Stromal cell of bone marrow (primary cell): ENCODE results near the gene SYDE1.
"Not testable (repeated sequence)": the region's sequence is repeated elsewhere in the genome, so short reads cannot be mapped to it uniquely, and the experiment has no call there.

Experiments used
- DNase-seq: peaks from one replicate; pipeline ENCODE4 v3.0.0-alpha.2; 2012; ENCODE audit warnings: low read depth

Gene SYDE1, protein sequence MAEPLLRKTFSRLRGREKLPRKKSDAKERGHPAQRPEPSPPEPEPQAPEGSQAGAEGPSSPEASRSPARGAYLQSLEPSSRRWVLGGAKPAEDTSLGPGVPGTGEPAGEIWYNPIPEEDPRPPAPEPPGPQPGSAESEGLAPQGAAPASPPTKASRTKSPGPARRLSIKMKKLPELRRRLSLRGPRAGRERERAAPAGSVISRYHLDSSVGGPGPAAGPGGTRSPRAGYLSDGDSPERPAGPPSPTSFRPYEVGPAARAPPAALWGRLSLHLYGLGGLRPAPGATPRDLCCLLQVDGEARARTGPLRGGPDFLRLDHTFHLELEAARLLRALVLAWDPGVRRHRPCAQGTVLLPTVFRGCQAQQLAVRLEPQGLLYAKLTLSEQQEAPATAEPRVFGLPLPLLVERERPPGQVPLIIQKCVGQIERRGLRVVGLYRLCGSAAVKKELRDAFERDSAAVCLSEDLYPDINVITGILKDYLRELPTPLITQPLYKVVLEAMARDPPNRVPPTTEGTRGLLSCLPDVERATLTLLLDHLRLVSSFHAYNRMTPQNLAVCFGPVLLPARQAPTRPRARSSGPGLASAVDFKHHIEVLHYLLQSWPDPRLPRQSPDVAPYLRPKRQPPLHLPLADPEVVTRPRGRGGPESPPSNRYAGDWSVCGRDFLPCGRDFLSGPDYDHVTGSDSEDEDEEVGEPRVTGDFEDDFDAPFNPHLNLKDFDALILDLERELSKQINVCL

DNA sequence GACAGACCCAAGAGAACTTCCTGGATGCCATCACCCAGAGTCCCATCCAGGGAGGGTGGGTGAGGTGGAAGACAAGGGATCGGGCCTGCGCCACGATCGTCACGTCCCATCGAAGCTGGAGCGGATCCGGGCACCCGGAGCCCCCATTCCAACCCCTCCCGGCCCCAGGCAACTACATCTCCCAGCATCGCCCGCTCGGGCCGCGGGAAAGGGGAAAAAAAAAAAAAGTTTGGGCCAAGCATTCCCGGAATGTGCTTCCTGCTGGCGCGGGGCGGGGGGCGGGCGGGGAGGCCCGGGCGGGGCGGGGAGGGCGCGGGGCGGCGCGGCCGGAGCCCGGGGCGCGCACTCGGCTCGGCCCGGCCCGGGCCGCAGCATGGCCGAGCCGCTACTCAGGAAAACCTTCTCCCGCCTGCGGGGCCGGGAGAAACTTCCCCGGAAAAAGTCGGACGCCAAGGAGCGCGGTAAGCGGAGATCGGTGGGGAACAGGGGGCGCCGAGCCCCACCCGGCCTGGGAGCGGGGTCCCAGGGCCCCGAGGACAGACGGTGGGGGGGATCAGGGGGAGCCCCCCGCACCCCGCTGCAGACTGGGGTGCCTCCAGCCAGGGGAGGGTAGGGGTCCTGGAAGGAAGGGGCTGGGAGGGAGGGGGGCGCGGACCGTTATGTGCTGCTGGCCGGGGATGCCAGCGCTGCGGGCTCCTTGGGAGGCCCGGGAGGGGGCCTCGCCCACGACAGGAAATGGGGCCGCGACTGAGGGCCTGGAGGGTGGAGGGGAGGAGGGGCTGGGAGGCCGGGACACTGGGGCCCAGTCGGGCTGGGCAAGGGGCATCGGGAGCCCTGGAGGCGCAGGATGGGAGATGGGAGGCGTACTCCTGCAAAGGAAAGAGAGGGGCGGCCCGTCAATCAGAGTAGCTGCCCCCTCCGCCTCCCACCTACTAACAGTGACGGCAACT is at the start of gene SYDE1:
SYDE1 (plus strand) TSS at position 341 of the 950 bp plus-strand sequence; CDS start at position 374, 33 bp downstream.
- DNase-seq: peak; percentile 52

DNA sequence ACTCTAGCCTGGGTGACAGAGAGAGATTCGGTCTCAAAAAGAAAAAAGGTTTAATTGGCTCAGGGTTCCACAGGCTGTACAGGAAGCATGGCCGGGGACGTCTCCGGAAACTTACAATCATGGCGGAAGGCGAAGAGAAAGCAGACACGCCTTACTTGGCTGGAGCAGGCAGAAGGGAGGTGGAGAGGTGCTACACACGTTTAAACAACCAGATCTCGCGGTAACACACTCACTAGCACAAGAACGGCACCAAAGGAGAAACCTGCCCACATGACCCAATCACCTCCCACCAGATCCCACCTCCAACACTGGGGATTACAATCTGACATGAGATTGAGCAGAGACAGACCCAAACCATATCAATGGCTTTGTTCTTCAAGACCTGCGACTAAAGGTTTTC is 45.2 kb upstream of the SYDE1 start:
- no peak for DNase-seq

GRCh38 chr19:15070386-15070785 is 36.8 kb upstream of the SYDE1 start:
- DNase-seq: not testable (repeated sequence)

- DNase-seq: no peak
Observed at GRCh38 chr19:15072930-15073647, 34.1 kb upstream of the SYDE1 start.

DNA sequence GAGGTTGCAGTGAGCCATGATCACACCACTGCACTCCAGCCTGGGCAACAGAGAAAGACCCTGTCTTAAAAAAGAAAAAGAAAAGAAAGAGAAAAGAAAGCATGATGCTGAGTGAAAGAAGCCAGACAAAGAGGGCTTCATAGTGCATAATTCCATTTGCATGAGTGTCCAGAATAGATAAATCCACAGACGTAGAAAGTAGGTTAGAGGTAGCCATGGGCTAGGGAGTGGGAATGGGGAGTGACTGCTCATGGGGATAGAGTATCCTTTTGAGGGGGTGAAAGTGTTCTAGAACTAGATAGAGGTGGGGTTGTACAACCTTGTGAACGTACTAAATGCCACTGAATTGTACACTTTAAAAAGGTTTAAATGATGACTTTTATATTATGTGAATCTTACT is 32.8 kb upstream of the SYDE1 start:
- no peak for DNase-seq

DNA sequence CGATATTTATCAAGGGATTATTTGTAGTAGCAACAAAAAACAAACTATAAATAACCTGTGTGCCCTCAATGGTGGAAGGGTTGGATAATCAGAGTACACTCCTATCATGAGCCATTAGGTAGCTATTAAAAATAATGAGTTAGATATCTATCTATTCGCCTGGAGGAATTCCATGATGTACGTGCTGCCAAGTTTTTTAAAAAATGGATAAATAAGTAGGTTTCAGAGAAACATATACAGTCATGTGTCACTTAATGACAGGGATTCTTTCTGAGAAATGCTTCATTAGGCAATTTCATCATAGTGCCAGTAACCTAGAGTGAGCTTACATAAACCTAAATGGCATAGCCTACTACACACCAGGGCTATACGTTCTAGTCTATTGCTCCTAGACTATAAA is 31.4 kb upstream of the SYDE1 start:
- no peak for DNase-seq

DNA sequence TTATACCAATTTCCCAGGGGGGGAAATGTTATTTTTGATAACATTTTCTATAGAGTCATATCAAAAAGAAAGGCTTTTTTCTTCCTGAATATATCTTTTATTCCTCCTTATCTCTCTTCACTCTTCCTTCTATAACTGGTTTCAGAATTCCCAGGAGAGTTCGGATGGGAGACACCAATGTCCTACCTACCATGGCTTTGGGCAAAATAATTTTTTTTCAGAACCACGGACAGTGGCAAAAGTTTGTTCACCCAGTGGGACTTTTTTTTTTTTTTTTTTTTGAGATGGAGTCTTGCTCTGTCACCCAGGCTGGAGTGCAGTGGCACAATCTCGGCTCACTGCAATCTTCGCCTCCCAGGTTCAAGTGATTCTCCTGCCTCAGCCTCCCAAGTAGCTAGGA is 27.2 kb upstream of the SYDE1 start:
- not testable (repeated sequence) for DNase-seq

GRCh38 chr19:15081911-15082310 is 25.3 kb upstream of the SYDE1 start, which contains the start of gene OR1I1:
Gene OR1I1, plus strand, starts transcription at chr19:15082211. Its CDS starts 4,855 bp downstream, at chr19:15087066.
- DNase-seq: no peak

DNA sequence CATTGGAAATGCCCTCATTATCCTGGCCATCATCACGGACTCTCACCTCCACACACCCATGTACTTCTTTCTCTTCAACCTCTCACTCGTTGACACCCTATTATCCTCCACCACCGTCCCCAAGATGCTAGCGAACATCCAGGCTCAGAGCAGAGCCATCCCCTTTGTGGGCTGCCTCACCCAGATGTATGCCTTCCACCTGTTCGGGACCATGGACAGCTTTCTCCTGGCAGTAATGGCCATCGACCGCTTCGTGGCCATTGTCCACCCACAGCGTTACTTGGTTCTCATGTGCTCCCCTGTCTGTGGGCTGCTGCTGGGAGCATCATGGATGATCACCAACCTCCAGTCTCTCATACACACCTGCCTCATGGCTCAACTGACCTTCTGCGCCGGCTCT is 20.0 kb upstream of the SYDE1 start:
- DNase-seq: no peak

DNA sequence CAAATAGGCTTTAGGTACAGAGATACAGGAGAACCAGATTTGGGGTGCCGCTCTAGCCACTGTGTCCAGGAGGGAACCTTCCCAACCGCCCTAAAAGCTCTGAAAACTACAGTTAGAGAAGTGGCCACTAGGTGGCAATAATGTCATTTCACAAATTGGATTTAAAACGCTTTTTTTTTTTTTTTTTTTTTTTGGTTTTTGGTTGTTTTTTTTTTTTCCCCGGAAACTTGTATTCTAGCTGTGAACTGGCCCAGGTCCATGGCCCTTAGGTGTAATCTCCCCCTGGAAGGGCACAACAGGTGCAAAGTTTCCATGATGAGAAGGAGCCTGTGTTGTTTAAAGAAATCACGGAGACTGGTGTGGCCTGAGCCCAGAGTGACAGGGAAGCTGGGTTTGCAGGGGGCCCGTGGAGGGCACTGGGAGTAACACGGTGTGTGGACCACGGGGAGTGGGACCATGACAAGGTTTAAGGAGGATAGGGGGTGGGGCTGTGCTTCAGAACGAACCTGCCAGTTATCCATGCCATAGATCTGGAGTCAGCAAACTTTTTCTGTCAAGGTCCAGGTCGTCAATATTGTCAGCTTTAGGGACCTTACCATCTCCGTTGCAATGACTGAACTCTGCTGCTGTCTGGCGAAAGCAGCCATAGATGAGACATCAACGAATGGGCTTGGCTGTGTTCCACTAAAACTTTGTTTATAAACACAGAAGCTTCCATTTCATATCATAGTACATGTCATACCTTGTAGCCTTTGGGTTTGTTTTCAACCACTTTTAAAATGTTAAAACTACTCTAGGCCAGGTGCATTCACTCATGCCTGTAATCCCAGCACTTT is 15.1 kb upstream of the SYDE1 start:
- DNase-seq: peak; percentile 44

GRCh38 chr19:15093001-15093400 is 14.2 kb upstream of the SYDE1 start:
- no peak for DNase-seq

- no peak for DNase-seq
Observed at GRCh38 chr19:15096223-15096622, 11.0 kb upstream of the SYDE1 start.

DNA sequence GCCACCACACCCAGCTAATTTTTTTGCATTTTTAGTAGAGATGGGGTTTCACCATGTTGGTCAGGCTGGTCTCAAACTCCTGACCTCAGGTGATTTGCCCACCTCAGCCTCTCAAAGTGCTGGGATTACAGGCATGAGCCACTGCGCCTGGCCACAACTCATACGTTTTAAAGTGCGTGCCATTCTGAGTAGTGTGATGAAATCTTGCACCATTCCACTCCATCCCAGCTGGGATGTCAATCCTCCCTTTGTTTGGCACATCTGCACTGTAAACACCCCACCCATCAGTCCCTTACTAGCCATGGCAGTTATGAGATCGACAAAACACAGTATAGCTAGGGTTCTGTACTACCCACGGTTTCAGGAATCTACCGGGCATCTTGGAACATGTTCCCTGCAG is 9.2 kb upstream of the SYDE1 start:
- DNase-seq: not testable (repeated sequence)

- DNase-seq: no peak
Observed at GRCh38 chr19:15098460-15098859, 8.7 kb upstream of the SYDE1 start.

GRCh38 chr19:15099017-15099582 is 8.1 kb upstream of the SYDE1 start:
- no peak for DNase-seq

DNA sequence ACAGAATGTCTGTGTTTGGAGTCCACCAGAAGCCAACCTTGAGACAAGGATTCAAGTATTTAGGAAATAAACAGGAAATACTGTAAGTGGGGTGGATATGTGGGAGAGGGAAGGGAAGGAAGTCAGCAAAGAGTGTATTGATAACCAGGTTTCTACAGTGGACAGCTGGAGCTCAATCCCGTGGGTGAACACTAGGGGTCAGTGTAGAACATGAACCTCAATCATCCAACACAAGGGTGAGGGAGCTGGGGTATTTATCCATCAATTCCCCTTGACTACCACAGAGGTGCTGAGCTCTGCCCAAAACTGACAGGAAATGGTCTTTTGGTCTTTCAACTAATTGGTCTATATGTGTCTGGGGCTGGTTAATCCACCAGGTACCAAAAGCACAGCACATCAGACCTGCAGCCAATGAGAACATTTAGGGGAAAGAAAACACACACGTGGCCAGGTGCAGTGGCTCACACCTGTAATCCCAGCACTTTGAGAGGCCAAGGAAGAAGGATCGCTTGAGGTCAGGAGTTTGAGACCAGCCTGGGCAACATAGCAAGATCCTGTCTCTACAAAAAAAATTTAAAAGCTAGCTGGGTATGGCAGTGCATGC is 5.6 kb upstream of the SYDE1 start:
- DNase-seq: no peak

GRCh38 chr19:15104003-15104402 is 3.2 kb upstream of the SYDE1 start:
- DNase-seq: no peak

DNA sequence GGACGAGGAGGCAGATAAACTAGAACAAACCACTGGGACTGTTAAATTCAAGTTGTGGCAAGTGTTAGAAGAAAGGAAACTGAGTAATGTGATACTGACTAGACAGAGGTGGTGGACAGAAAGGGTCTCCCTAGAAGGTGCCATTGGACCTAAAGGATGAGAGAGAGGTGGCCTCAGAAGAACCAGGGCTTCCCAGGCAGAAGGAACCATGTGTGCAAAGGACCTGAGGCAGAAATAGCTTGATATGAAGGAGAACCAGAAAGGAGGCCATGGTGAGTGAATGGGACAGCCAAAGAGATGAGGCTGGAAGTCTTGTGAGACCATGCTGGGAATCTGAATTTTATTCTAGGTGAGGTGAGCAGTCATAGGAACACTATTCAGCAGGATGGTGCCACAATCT is 2.8 kb upstream of the SYDE1 start:
- DNase-seq: no peak

- DNase-seq: no peak
Observed at GRCh38 chr19:15105044-15105443, 2.2 kb upstream of the SYDE1 start.
